Keratinocyte (primary cell): ENCODE results near the gene PTPN2. TPM values are rescaled to one million over a fixed set of nuclear protein-coding genes. Genes with fewer than 3 reads are reported as not detected.

ENCODE experiments used
- DNase-seq: peaks from one replicate; pipeline ENCODE4 v3.0.0-alpha.2; 2011; ENCODE audit warnings: low read depth, missing footprints, low spot score
- FAIRE-seq: peaks from 2 replicates; lab custom pipeline; 2011; peaks lifted over from hg19 to GRCh38; lab: Jason Lieb, UNC
- H2AFZ ChIP-seq: 2 replicates; pipeline ENCODE4 v1.6.0; 2012; ENCODE audit warnings: low read length, control low read depth, inconsistent platforms; ENCODE audit not compliant: control insufficient read depth
- H3K27ac ChIP-seq: 2 replicates; pipeline ENCODE4 v1.5.1; 2011; ENCODE audit warnings: low read length; ENCODE audit not compliant: control insufficient read depth, insufficient read depth
- H3K27me3 ChIP-seq: 3 replicates; pipeline ENCODE4 v1.6.0; 2011; ENCODE audit warnings: low read length; ENCODE audit not compliant: control insufficient read depth, insufficient read depth; ENCODE audit errors: extremely low read depth
- H3K36me3 ChIP-seq, 2 experiments: 2 replicates in 1 of 2; 3 replicates in 1 of 2; pipeline ENCODE4 v1.5.1; 2011; ENCODE audit warnings: low read length in 2 of 2, mild to moderate bottlenecking in 1 of 2; ENCODE audit not compliant: control insufficient read depth in 2 of 2, insufficient read depth in 2 of 2; ENCODE audit errors: extremely low read depth in 1 of 2
- H3K4me1 ChIP-seq: 3 replicates; pipeline ENCODE4 v1.5.1; 2011; ENCODE audit warnings: low read length; ENCODE audit not compliant: control insufficient read depth, insufficient read depth; ENCODE audit errors: extremely low read depth
- H3K4me2 ChIP-seq: 3 replicates; pipeline ENCODE4 v1.6.0; 2011; ENCODE audit warnings: low read depth, low read length; ENCODE audit not compliant: control insufficient read depth, insufficient read depth; ENCODE audit errors: extremely low read depth
- H3K4me3 ChIP-seq, 3 experiments: fragments of 200-600 bp in 1 of 3; sonication (generic) in 1 of 3; 2 replicates in 2 of 3; 3 replicates in 1 of 3; pipeline ENCODE4 v1.5.1; 2011 to 2016; ENCODE audit warnings: low read length in 3 of 3, mild to moderate bottlenecking in 3 of 3, control low read depth in 2 of 3, inconsistent platforms in 1 of 3, low read depth in 1 of 3, mixed read lengths in 1 of 3, mixed run types in 1 of 3, moderate library complexity in 1 of 3; ENCODE audit not compliant: control insufficient read depth in 2 of 3, insufficient read depth in 2 of 3; ENCODE audit errors: extremely low read depth in 1 of 3
- H3K79me2 ChIP-seq: 2 replicates; pipeline ENCODE4 v1.6.0; 2012; ENCODE audit warnings: low read length; ENCODE audit not compliant: control insufficient read depth, insufficient read depth
- H3K9ac ChIP-seq: 3 replicates; pipeline ENCODE4 v1.6.0; 2011; ENCODE audit warnings: low read length; ENCODE audit not compliant: control insufficient read depth, insufficient read depth; ENCODE audit errors: extremely low read depth
- H3K9me1 ChIP-seq: 3 replicates; pipeline ENCODE4 v1.6.0; 2011; ENCODE audit warnings: low read length; ENCODE audit not compliant: control insufficient read depth, insufficient read depth; ENCODE audit errors: extremely low read depth
- H3K9me3 ChIP-seq: 2 replicates; pipeline ENCODE4 v1.5.1; 2012; ENCODE audit warnings: low read depth, low read length; ENCODE audit not compliant: control insufficient read depth
- H4K20me1 ChIP-seq: 3 replicates; pipeline ENCODE4 v1.6.0; 2011; ENCODE audit warnings: low read length; ENCODE audit not compliant: control insufficient read depth, insufficient read depth; ENCODE audit errors: extremely low read depth
- CTCF ChIP-seq, 3 experiments: IDR thresholded peaks in 1 of 3; conservative IDR thresholded peaks in 1 of 3; optimal IDR thresholded peaks in 1 of 3; 2 replicates in 2 of 3; 3 replicates in 1 of 3; pipeline versions ENCODE3 to v1.5.1; 2011; ENCODE audit warnings: low read length in 3 of 3, mild to moderate bottlenecking in 3 of 3, moderate library complexity in 2 of 3, control low read depth in 1 of 3, inconsistent platforms in 1 of 3; ENCODE audit not compliant: insufficient read depth in 2 of 3; ENCODE audit errors: extremely low read depth in 1 of 3
- EZH2 ChIP-seq: IDR thresholded peaks from one replicate; pipeline ENCODE4 v1.6.1; 2012; ENCODE audit warnings: inconsistent platforms, mild to moderate bottlenecking, low read length, moderate library complexity
- dilution Hi-C: fragments of 300-500 bp; cut with MboI; formaldehyde crosslinking; loops from one replicate; pipeline ENCODE4 v1.7.0; 2020; ENCODE audit warnings: low sequenced_read_pairs; ENCODE audit not compliant: extremely low pct_ligation_motif_present
- polyA plus RNA-seq, 5 experiments: library from polyadenylated mRNA; depleted of rRNA in 3 of 5; stranded (reverse) in 3 of 5; stranded (forward) in 1 of 5; unstranded in 1 of 5; fragments of >200 nt; gene quantifications; 1 replicate in 1 of 5; 2 replicates in 3 of 5; 3 replicates in 1 of 5; pipeline versions ENCODE4 v1.2.1 to v1.2.3, GENCODE V29; 2011 to 2012; ENCODE audit warnings: missing spikeins in 2 of 5, low read depth in 1 of 5, low replicate concordance in 1 of 5

Gene PTPN2
- polyA plus RNA-seq, 1 donor (not counting 4 experiments of a cell fraction or from before 2014, with no cell fraction given), result 39.9 TPM

- Histone ChIP-seq H4K20me1 (peaks cover 6% of the 10 kb centered on the region), H3K4me1 (peaks cover 19% of the 10 kb centered on the region), H3K9me3 (no peaks in the 10 kb centered on the region), H3K79me2 (peaks cover 58% of the 10 kb centered on the region), H3K4me3 (peak overlapping the region; percentile 77 to 87 (median 84)), H3K27ac (peak overlapping the region; percentile 96), H3K36me3 (peaks cover 0 to 4% of the 10 kb centered on the region in 2 experiments), H3K27me3 (no peaks in the 10 kb centered on the region), H3K9me1 (no peaks in the 10 kb centered on the region), H2AFZ (no peak overlapping the region), H3K4me2 (peak overlapping the region; percentile 92), H3K9ac (peak overlapping the region; percentile 95)
- TF ChIP-seq EZH2, result no peak
- no peak for FAIRE-seq
- no peak for DNase-seq
- dilution Hi-C loops, result no loop called here
Observed at GRCh38 chr18:12882453-12883371, 1.3 kb downstream of the PTPN2 start.

GRCh38 chr18:12880541-12880910 lies 3.5 kb downstream of the PTPN2 start:
- TF ChIP-seq EZH2 (no peak), CTCF (optimal IDR thresholded peaks at IDR 0.05 in 1 of 3, IDR thresholded peaks at IDR 0.05 in 1 of 3, conservative IDR thresholded peaks at IDR 0.05 in 1 of 3; ENCODE audit: extremely low read depth in 1 of 3, insufficient read depth in 2 of 3, low read length in 3 of 3) (no peak)
- Histone ChIP-seq H3K27me3 (no peaks in the 10 kb centered on the region), H3K79me2 (peaks cover 79% of the 10 kb centered on the region), H4K20me1 (peaks cover 6% of the 10 kb centered on the region), H3K9ac (no peak overlapping the region), H3K4me2 (no peak overlapping the region), H3K9me3 (no peaks in the 10 kb centered on the region), H3K9me1 (no peaks in the 10 kb centered on the region), H3K27ac (no peak overlapping the region), H3K36me3 (peaks cover 0 to 4% of the 10 kb centered on the region in 2 experiments), H2AFZ (no peak overlapping the region), H3K4me3 (no peak overlapping the region), H3K4me1 (peaks cover 19% of the 10 kb centered on the region)
- FAIRE-seq (no peak), DNase-seq (no peak)
- dilution Hi-C loops, result no loop called here
